GM19372 (cell line): ENCODE results near the gene TTC39C.
"Not testable (repeated sequence)": the region's sequence is repeated elsewhere in the genome, so short reads cannot be mapped to it uniquely, and the experiment has no call there.

Experiments used
- ATAC-seq: cut with Tn5 transposase; IDR thresholded peaks from one replicate; pipeline ENCODE4 v1.9.1; 2021; ENCODE audit warnings: mild to moderate bottlenecking, low read depth, moderate library complexity; ENCODE audit not compliant: unreplicated experiment

Gene TTC39C

GRCh38 chr18:24118750-24119577 is 104.4 kb downstream of the TTC39C start:
- ATAC-seq: peak; percentile 85

DNA sequence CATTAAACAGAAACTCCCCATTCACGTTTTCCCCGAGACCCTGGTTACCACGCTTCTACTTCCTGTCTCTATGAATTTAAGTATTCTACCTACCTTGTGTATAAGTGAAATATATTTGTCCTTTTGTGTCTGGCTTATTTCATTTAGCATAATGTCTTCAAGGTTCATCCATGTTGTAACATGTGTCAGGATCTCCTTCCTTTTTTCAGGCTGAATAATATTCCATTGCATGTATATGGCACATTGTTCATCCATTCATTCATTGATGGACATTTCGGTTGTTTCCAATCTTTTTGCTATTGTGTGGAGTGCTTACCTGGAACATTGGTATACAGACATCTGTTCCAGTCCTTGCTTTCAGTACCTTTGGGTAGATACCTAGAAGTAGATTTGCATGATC is 106.1 kb downstream of the TTC39C start:
- ATAC-seq: no peak

- no peak for ATAC-seq
These were observed 107.1 kb downstream of the TTC39C start for GRCh38 chr18:24121625-24122024.

GRCh38 chr18:24126155-24126961 is 111.8 kb downstream of the TTC39C start:
- ATAC-seq: no peak

DNA sequence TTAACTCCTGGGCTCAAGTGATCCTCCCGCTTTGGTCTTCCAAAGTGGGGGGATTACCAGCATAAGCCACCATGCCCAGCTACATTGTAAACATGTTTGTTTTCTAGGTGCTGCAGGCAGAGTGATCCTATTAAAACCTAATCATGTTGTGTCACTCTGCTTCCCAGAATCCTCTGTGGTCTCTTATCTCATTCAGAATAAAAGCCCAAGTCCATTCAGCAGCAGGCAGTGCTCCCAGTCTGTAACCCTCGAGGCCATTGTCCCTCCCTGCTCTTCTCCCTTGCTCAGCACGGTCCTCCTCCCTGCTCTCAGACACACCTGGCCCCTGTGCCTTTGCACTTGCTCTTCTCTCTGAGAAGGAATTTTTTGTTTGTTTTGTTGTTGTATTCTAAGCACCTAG is 113.2 kb downstream of the TTC39C start:
- ATAC-seq: no peak

DNA sequence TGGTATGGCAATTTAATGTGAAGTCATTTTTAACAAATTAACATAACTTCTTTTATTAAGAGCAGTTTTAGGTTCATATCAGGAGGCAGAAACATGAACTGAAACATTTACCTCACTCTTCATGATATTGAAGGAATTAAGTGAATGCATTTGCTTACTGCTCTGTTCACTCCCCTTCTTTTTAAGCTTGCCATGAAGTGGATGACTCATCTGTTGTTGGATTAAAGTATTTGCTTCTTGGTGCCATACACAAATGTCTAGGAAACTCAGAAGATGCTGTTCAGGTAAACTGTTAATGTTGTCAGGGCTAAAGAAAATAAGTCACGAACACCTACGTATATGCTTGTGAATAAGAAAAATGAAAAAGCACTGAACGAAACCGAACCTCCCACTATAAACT is 114.1 kb downstream of the TTC39C start:
- no peak for ATAC-seq

GRCh38 chr18:24130494-24130893 is 115.9 kb downstream of the TTC39C start:
- no peak for ATAC-seq

DNA sequence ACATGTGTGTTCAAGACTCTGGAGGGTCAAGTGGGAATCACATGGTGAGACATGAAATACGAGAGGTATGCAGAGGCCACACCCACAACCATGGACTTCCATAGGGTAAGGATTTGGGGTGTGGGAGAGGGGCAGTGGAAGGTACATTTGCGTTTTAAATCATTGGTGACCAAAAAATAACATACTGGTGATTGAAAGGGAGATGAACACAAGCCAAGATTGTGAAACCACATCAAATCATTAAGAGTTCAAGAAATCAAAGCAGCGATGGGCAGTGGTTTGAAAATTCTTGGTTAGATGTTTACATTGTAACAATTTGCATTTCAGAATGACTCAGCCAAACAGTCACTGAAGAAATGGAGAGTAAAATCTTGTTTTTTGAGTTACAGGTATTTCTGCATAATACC is 122.4 kb downstream of the TTC39C start:
- no peak for ATAC-seq

GRCh38 chr18:24138409-24138788 is 123.8 kb downstream of the TTC39C start:
- ATAC-seq: no peak

- peak; percentile 93 for ATAC-seq
These were observed 124.4 kb downstream of the TTC39C start, which contains the start of gene CABYR for GRCh38 chr18:24138789-24139616. Gene CABYR, plus strand, starts transcription at chr18:24139062. Its CDS starts 4,053 bp downstream, at chr18:24143115.

GRCh38 chr18:24140697-24141096 is 126.1 kb downstream of the TTC39C start:
- ATAC-seq: no peak

DNA sequence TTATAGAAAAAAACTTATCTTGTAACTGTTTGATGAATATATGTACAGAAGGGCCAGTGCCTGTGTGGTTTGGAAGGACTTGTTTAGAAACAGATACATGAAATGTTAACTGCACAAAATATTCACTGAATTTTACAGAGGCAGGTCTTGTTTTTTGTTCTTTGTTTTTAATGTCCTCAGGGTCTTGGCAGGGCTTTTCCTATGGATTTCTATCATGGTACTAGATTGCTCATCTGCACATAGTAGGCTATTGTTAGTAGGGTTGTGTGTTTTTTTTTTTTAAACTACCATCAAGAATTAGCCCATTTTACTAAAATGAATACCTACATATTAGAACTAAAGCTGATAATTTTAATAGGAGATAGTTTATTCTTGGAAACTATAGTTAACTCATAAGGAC is 127.8 kb downstream of the TTC39C start:
- ATAC-seq: no peak

DNA sequence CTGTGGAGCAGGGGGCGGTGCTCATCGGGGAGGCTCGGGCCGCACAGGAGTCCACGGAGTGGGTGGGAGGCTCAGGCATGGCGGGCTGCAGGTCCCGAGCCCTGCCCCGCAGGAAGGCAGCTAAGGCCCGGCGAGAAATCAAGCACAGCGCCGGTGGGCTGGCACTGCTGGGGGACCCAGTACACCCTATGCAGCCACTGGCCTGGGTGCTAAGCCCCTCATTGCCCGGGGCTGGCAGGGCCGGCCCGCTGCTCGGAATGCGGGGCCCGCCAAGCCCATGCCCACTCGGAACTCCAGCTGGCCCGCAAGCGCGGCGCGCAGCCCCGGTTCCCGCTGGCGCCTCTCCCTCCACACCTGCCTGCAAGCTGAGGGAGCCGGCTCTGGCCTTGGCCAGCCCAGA is 135.0 kb downstream of the TTC39C start:
- ATAC-seq: not testable (repeated sequence)

GRCh38 chr18:24153397-24153796 is 138.8 kb downstream of the TTC39C start:
- ATAC-seq: no peak

DNA sequence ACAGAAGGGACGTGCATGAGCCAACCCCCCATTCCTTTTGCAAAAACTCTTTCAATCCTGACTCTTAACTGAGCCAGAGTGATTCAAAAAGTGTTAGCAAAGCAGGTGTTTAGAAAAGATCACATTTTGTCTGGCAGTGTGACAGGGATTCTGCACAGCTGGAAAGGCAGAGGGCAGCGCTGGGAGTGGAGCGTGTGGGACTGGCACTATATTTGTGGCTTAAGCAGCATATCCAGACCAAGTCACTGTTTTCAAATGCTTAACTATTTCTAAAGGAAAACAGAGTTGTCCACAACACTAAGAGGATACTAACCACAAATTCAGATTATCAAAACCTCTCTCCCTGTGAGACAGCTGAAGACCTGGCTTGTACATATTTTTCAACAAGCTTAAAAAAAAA is 143.3 kb downstream of the TTC39C start:
- ATAC-seq: no peak

DNA sequence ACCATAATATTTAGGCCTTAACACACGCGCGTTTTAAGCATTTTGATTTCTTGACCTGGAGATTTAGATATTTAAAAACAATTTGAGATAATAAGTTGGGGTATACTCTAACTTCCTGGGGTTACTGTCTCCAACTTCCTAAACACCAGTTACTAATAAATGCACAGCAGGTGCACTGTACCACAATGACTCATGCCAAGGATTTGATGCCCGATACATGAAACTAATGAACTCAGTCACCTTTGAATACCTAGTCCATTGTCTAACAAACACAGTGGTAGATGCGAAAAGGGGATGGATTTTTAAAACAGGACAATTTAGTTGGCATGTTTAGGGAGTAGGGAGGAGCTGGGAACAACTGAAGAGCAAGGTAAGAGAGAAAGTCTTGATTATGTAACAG is 145.5 kb downstream of the TTC39C start:
- no peak for ATAC-seq

DNA sequence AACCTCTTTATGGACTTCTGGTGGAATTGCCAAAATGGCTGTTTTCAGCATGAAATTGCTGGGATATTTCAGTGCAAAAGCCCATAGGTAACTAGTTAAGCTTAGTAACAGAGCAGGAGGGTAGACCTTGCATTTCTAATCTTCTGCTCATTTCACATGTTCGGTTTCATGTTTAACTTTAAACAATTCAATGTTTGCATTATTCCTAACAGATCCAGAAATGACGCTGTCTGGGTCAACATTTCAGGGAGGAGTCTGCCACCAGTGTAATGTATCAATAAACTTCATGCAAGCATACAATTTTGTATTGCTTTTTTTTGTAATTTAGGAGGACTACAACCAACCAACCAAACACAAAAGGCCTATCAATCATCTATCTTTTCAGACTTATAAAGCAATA is 146.8 kb downstream of the TTC39C start:
- ATAC-seq: no peak

GRCh38 chr18:24168496-24168895 is 153.9 kb downstream of the TTC39C start:
- ATAC-seq: no peak

- ATAC-seq: no peak
These were observed 155.8 kb downstream of the TTC39C start for GRCh38 chr18:24170360-24170759.

- ATAC-seq: no peak
These were observed 159.4 kb downstream of the TTC39C start for GRCh38 chr18:24173997-24174396.
